NCI-H2081 treated with DMSO at 0.1 percent for 48 hours (cell line): ENCODE results near the gene ARHGDIA.

Experiments used
- DNase-seq: peaks from one replicate; lab custom pipeline; 2025; lab: John Stamatoyannopoulos, UW

ARHGDIA gene

GRCh38 chr17:81863833-81864768 lies 7.0 kb downstream of the ARHGDIA start:
- DNase-seq = no peak

GRCh38 chr17:81863123-81863675 lies 7.9 kb downstream of the ARHGDIA start:
- DNase-seq = no peak

- peak; percentile 100 for DNase-seq
Measured at GRCh38 chr17:81860756-81861568, 10.2 kb downstream of the ARHGDIA start.

GRCh38 chr17:81859906-81860755 lies 11.0 kb downstream of the ARHGDIA start, which contains the start of gene P4HB:
TSS of gene P4HB (minus strand) at chr17:81860535. CDS start at chr17:81860471, 64 bp downstream.
- no peak for DNase-seq

- DNase-seq = no peak
Measured at GRCh38 chr17:81858967-81859905, 11.9 kb downstream of the ARHGDIA start.

GRCh38 chr17:81858170-81858966 lies 12.8 kb downstream of the ARHGDIA start:
- DNase-seq = peak; percentile 33

- DNase-seq = no peak
Measured at GRCh38 chr17:81854974-81855774, 16.0 kb downstream of the ARHGDIA start.

GRCh38 chr17:81852237-81852636 lies 18.9 kb downstream of the ARHGDIA start:
- no peak for DNase-seq

GRCh38 chr17:81851423-81851822 lies 19.7 kb downstream of the ARHGDIA start:
- no peak for DNase-seq

- no peak for DNase-seq
Measured at GRCh38 chr17:81849457-81849856, 21.7 kb downstream of the ARHGDIA start.

GRCh38 chr17:81846743-81847689 lies 24.1 kb downstream of the ARHGDIA start:
- no peak for DNase-seq

- DNase-seq = no peak
Measured at GRCh38 chr17:81845881-81846742, 25.0 kb downstream of the ARHGDIA start.

- DNase-seq = no peak
Measured at GRCh38 chr17:81845361-81845760, 25.8 kb downstream of the ARHGDIA start.

- DNase-seq = no peak
Measured at GRCh38 chr17:81844887-81845286, 26.2 kb downstream of the ARHGDIA start.

- DNase-seq = no peak
Measured at GRCh38 chr17:81844327-81844851, 26.7 kb downstream of the ARHGDIA start.

- no peak for DNase-seq
Measured at GRCh38 chr17:81843713-81844326, 27.3 kb downstream of the ARHGDIA start.
